Non-pigmented ciliary epithelial cell (primary cell): ENCODE results near the gene ECT2.

ENCODE experiments used
- DNase-seq: peaks from one replicate; pipeline ENCODE4 v3.0.0-alpha.2; 2010; ENCODE audit warnings: low read depth

The ECT2 gene

GRCh38 chr3:172739462-172739861, 11.1 kb upstream of the ECT2 start:
- DNase-seq: no peak

- DNase-seq: no peak
Observed at GRCh38 chr3:172746475-172746874, 4.1 kb upstream of the ECT2 start.

DNA sequence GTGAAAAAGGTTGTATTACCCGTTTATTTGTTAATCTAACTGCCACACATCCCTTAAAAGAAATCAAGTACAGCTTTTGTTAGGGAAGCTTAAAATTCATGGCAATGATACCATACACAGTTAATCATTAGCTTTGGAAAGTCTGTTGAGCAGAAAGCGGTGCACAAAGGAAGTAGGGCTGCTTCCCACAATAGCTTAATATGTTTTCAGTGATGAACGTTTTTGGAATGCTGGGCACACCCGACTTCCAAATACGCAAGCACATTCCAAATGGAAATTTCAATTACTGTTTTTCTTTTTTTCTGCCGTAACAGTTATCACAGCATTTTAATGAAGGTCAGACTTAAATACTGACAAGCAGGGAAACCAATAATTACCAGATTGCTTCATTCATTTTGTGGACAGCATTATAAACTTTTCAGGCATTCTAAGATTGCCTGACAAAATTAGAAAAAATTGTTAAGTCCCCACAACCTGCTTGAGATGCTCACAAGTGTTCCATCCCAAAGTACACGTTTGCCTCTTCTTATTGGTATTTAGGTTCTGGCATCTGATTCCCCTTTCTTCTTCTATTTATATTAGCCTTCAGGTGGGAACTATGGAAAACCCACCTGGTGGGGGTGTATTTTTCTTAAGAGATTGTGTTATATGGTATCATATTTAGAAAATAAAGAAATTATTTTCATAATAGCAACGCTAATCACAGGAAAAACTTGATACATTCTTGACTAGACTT, 1.1 kb upstream of the ECT2 start:
- DNase-seq: peak; percentile 90

DNA sequence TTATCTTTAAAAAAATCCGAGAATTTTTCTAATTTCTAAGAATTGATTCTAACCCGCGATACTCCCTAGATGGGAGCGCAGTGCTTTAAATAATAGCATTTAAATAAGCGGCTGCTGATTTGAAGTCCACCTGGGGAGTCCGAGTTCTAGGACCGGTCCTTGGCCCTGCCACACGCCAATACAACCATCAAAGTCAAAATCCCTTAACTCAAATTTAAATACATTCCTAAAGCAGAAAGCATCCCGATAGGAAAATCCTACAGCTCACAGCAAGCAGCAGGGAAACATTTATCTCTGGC, 508 bp upstream of the ECT2 start:
- DNase-seq: no peak

DNA sequence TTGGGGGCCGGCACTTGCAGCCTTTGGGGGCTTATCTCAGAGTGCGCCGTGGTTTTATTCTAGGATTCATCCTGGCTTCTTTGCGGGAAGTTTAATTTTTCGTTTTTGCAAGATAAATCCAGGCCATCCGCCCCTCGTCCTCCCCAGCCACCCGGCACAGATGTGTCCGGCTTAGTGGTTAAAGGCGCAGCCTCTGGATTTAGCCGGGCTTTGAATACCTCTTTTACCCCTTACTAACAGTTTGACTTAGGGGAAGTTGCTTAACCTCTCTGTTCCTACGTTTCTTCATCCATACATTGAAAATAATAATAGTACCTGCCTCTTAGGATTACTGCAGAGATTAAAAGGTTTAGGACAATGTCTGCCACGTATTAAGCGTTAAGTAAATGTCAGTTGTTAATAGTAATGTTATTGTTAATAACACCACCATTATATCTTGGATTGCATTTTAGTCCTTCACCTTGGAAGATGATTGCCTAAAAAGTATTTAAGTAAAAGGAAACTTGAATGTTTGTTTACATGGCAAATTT, 714 bp downstream of the ECT2 start:
- no peak for DNase-seq

DNA sequence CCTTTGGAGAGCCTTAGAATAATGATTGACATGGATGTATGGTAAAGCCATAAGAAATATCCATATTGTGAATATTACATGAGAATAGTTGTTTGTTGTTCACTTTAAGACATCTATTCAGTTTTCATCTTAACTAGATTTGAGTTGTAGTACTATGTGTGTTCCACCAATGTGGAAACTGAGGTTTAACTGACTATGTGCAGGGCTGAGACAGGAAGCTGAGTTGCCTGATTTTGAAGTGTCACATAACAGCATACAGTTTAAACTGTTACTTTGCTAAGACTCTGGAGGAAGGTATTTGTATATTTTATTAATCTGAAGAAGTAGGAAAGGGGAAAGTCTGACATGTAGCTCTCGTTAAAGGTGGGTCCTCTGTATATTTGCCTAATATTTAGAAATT, 2.1 kb downstream of the ECT2 start:
- DNase-seq: no peak

DNA sequence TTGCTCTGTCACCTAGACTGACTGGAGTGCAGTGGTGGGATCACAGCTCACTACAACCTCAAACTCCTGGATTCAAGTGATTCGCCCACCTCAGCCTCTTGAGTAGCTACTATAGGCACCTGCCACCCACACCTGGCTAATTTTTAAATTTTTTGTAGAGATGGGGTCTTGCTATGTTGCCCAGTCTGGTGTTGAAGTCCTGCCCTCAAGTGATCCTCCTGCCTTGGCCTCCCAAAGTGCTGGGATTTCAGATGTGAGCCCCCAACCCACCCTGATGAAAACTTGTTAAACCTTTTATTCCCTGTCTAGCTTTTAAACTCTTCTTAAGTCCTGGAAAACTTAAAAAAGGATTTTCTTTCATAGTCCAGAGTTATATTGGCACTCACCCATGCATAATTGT, 2.6 kb downstream of the ECT2 start:
- no peak for DNase-seq

DNA sequence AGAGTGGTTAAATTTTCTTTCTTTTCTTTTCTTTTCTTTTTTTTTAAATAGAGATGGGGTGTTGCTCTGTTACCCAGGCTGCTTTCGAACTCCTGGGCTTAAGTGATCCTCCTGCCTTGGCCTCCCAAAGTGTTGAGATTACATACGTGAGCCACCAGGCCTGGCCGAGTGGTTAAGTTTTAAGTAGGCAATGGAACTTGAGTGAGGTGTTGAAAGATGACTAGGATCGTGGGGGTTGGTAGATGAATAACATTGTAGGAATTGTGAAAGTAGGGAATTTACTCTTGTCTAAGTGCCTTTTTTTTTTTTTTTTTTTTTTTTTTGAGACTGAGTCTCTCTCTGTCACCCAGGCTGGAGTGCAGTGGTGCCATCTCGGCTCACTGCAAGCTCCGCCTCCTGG, 9.9 kb downstream of the ECT2 start:
- peak; percentile 30 for DNase-seq

- no peak for DNase-seq
Observed at GRCh38 chr3:172766241-172766640, 15.7 kb downstream of the ECT2 start.

DNA sequence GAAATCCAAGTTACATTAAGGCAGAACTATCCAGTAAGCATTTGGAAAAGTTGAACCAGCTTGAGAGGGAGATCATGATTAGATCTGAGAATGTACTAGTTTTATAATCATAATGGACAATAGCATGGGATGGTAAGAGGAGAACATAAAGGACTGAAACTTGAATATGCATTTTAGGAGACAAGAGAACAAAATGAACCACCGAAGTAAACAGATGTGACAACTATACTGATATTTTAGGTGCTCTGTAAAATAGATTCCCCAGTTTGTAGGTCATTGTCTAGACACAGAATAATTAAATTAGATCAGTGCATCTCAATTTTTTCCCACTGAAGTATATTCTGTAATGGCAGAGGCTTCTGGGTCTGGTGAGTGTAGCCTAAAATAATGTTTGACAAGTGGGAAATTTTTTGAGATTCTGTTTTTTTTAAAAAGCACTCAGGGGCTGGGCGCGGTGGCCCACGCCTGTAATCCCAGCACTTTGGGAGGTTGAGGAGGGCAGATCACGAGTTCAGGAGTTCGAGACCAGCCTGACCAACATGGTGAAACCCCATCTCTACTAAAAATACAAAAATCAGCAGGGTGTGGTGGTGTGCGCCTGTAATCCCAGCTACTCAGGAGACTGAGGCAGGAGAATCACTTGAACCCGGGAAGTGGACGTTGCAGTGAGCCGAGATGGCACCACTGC, 16.3 kb downstream of the ECT2 start:
- DNase-seq: no peak

DNA sequence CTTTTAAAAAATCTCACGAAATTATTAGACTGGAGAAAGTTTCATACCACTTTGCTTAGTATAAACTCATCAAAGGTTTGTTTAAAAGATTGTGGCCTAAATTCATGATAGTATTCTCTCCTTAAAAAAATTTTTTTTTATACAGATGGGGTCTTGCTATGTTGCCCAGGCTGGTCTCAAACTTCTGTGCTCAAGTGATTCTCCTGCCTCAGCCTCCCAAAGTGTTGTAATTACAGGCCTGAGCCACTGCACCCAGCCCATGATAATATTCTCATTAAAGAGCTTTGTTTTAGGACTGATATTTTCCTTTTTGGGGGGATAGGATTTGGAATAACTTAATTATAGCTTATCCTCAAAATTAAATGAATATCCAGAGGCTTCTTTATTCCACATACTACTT, 19.9 kb downstream of the ECT2 start:
- no peak for DNase-seq

- DNase-seq: no peak
Observed at GRCh38 chr3:172771672-172772071, 21.1 kb downstream of the ECT2 start.

GRCh38 chr3:172776049-172776717, 25.7 kb downstream of the ECT2 start:
- DNase-seq: no peak

DNA sequence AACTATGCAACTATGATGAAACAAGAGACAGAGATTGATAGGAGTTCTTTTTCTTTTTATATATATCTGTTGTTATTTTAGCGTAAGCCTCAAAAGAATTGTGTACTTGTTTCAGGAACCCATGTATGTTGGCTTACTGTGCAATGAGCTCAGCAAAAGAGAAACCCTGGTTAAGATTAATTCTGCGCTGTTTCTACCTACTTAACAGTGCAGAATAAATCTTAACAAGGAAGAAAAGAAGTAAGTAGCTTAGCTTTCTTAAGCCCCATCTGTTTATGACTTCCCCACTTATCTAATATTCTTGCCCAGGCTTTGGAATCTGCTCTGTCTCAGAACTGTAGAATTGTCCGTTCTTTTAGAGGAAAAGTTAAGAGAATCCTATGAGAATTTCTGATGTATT, 27.4 kb downstream of the ECT2 start:
- DNase-seq: no peak

GRCh38 chr3:172782235-172782634, 31.7 kb downstream of the ECT2 start:
- no peak for DNase-seq

- no peak for DNase-seq
Observed at GRCh38 chr3:172786036-172786435, 35.5 kb downstream of the ECT2 start.

- no peak for DNase-seq
Observed at GRCh38 chr3:172787019-172787418, 36.5 kb downstream of the ECT2 start.

DNA sequence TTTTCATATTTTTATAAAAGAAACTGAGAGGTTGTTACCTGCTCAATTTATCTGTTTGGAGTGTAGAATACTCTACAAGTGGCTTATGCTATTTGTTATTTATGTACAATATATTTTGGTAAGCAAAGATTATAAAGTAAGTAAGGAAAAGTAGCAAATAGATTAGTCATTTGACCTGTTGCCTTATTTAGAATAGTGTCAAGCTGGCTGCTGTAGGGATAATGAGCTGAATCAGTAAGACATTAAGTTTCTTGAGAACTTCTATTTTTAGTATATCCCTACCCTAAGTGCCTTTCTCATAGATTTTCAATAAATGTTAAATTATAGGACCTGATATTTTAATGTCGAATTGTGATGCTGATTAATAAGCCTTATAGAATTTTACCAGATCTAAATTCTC, 37.2 kb downstream of the ECT2 start:
- DNase-seq: peak; percentile 22

GRCh38 chr3:172799246-172799645, 48.7 kb downstream of the ECT2 start:
- no peak for DNase-seq

- DNase-seq: no peak
Observed at GRCh38 chr3:172800156-172800555, 49.6 kb downstream of the ECT2 start.

DNA sequence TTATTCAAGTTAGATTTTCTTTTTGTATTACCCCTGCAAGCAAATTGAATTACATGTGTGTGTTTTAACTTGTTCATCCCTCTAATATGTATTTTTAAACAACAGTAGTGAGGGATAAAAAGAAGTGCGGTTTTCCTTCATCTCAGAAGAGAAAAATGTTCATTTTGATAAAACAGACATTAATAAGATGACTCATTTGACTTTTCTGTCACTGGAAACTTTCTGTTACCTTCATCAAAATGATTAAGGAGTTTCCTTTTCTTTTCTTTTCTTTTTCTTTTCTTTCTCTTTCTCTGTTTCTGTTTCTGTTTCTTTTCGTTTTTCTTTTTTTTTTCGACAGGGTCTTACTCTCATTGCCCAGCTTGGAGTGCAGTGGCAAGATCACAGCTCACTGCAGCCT, 53.0 kb downstream of the ECT2 start:
- DNase-seq: no peak

- DNase-seq: no peak
Observed at GRCh38 chr3:172804323-172804722, 53.8 kb downstream of the ECT2 start.

- peak; percentile 15 for DNase-seq
Observed at GRCh38 chr3:172808969-172809546, 58.5 kb downstream of the ECT2 start.
